Esophagus muscularis mucosa (tissue), 4 donors: ENCODE measurements around the gene USP47. TPM values are rescaled to one million over a fixed set of nuclear protein-coding genes. Genes with fewer than 3 reads are reported as not detected.

Experiments
- DNase-seq: peaks from one replicate; pipeline ENCODE4 v3.0.0-alpha.2; 2017; ENCODE audit errors: extremely low spot score
- H3K27ac ChIP-seq, 4 donors: fragments of 200-600 bp; sonication (generic); replicated peaks in 1 of 4; 1 replicate in 3 of 4; 2 replicates in 1 of 4; pipeline ENCODE4 v1.5.1; 2016 to 2019; ENCODE audit warnings: mild to moderate bottlenecking in 1 of 4
- H3K27me3 ChIP-seq, 4 donors: fragments of 200-600 bp; sonication (generic); one replicate each; pipeline versions ENCODE4 v1.5.1 to v1.6.0; 2016 to 2019
- H3K36me3 ChIP-seq, 4 donors: fragments of 200-600 bp; sonication (generic); one replicate each; pipeline ENCODE4 v1.5.1; 2016 to 2019
- H3K4me1 ChIP-seq, 4 donors: fragments of 200-600 bp; sonication (generic); one replicate each; pipeline ENCODE4 v1.5.1; 2016 to 2019
- H3K4me3 ChIP-seq, 4 donors: fragments of 200-600 bp; sonication (generic); 1 replicate in 2 of 4; 2 replicates in 2 of 4; pipeline ENCODE4 v1.5.1; 2016 to 2019; ENCODE audit warnings: mild to moderate bottlenecking in 4 of 4, moderate library complexity in 1 of 4
- H3K9me3 ChIP-seq, 4 donors: fragments of 200-600 bp; sonication (generic); 1 replicate in 3 of 4; 2 replicates in 1 of 4; pipeline ENCODE4 v1.5.1; 2016 to 2019
- EP300 ChIP-seq: sonication (generic); formaldehyde crosslinking; IDR thresholded peaks from one replicate; pipeline ENCODE4 v1.6.1; 2017; ENCODE audit warnings: antibody characterized with exemption
- POLR2A ChIP-seq: fragments of 450-650 bp; IDR thresholded peaks from one replicate; pipeline ENCODE4 v1.6.1; 2017; ENCODE audit warnings: antibody characterized with exemption, moderate library complexity, mild to moderate bottlenecking, low read depth
- POLR2AphosphoS5 ChIP-seq, 2 donors: sonication (generic); formaldehyde crosslinking; IDR thresholded peaks; one replicate each; pipeline ENCODE4 v1.6.1; 2017; ENCODE audit warnings: antibody characterized with exemption in 2 of 2
- WGBS: methylation state at CpG from one replicate; pipeline ENCODE4 v1.1.5; 2018; 5-methylcytosine and 5-hydroxymethylcytosine counted together
- intact Hi-C: fragments of 100-400 bp; cut with DNase I; formaldehyde crosslinking; loops from one replicate; pipeline ENCODE4 v1.15.1; 2023
- total RNA-seq, 4 donors: library from RNA; depleted of rRNA; stranded (reverse); fragments of >200 nt; gene quantifications; one replicate each; pipeline versions ENCODE4 v1.1.0 to v1.2.1, GENCODE V29; 2016
- TF ChIP-seq, protein P1 (sequence below), 3 experiments: fragments of 200-600 bp in 2 of 3; fragments of 450-650 bp in 1 of 3; sonication (generic) in 2 of 3; IDR thresholded peaks; one replicate each; pipeline ENCODE4 v1.5.1; 2017 to 2019; ENCODE audit warnings: antibody characterized with exemption in 3 of 3, mild to moderate bottlenecking in 2 of 3, moderate library complexity in 1 of 3

USP47 gene
- total RNA-seq, 4 donors from 2014 or later, result 86.2 to 112 (median 96.5) TPM

DNA sequence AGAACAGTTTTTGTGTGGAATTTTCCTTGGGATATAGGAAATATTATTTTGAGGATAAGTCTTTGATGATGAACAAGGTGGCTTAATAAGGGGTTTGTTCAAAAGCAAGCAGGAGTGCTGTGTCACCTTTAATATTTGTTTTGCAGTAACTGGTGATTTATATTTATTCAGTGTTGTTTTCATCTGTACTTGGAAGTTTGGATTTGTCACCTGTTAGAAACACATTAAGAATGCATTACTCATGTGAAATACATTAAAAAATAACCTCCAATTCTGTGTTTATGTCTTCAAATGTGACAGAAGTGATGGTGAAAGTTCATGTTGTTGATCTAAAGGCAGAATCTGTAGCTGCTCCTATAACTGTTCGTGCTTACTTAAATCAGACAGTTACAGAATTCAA lies 96.2 kb downstream of the USP47 start:
- Histone ChIP-seq H3K36me3 (peaks cover 10 to 81% (median 64%) of the 10 kb centered on the region in 4 donors), H3K4me3 (no peak overlapping the region), H3K4me1 (peaks cover 0 to 5% (median 0%) of the 10 kb centered on the region in 4 donors), H3K9me3 (no peaks in the 10 kb centered on the region), H3K27ac (no peak overlapping the region), H3K27me3 (no peaks in the 10 kb centered on the region)
- TF ChIP-seq EP300, result no peak
- TF ChIP-seq, protein P1, sequence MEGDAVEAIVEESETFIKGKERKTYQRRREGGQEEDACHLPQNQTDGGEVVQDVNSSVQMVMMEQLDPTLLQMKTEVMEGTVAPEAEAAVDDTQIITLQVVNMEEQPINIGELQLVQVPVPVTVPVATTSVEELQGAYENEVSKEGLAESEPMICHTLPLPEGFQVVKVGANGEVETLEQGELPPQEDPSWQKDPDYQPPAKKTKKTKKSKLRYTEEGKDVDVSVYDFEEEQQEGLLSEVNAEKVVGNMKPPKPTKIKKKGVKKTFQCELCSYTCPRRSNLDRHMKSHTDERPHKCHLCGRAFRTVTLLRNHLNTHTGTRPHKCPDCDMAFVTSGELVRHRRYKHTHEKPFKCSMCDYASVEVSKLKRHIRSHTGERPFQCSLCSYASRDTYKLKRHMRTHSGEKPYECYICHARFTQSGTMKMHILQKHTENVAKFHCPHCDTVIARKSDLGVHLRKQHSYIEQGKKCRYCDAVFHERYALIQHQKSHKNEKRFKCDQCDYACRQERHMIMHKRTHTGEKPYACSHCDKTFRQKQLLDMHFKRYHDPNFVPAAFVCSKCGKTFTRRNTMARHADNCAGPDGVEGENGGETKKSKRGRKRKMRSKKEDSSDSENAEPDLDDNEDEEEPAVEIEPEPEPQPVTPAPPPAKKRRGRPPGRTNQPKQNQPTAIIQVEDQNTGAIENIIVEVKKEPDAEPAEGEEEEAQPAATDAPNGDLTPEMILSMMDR (IDR thresholded peaks at IDR 0.05), result no peak
- TF ChIP-seq POLR2A, result no peak
- no peak for TF ChIP-seq POLR2AphosphoS5 (IDR thresholded peaks at IDR 0.05)
- DNase-seq, result no peak
- WGBS, result 85% methylated on average over 1 of the region's 1 CpG
- intact Hi-C loops, result no loop called here

DNA sequence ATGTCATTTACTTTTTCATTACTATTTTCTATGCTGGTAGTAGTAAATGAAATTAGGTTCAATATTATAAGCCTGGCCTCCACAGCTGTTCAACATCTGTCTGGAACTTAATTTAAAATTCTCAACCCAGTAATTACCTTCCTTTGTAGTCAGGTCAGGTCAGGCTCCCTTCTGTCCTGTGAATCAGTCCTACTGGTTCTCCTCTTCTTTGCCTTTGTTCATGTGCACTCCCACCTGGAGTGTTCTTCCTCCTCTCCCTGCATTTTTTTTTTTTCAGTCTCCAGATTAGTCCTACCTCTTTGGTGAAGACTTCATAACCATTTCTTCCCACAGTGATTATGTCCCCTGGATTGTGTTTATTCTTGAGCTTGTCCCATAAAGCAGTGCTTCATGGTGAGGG lies 98.8 kb downstream of the USP47 start:
- Histone ChIP-seq H3K4me3 (no peak overlapping the region), H3K9me3 (no peaks in the 10 kb centered on the region), H3K36me3 (peaks cover 12 to 80% (median 62%) of the 10 kb centered on the region in 4 donors), H3K27ac (no peak overlapping the region), H3K4me1 (no peaks in the 10 kb centered on the region), H3K27me3 (no peaks in the 10 kb centered on the region)
- intact Hi-C loops, result no loop called here
- no peak for DNase-seq
- TF ChIP-seq POLR2A (no peak), POLR2AphosphoS5 (IDR thresholded peaks at IDR 0.05) (no peak), EP300 (no peak)
- TF ChIP-seq, protein P1 (IDR thresholded peaks at IDR 0.05), result no peak

DNA sequence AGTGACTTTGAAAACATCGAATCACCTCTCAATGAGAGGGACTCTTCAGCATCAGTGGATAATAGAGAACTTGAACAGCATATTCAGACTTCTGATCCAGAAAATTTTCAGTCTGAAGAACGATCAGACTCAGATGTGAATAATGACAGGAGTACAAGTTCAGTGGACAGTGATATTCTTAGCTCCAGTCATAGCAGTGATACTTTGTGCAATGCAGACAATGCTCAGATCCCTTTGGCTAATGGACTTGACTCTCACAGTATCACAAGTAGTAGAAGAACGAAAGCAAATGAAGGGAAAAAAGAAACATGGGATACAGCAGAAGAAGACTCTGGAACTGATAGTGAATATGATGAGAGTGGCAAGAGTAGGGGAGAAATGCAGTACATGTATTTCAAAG lies 100.9 kb downstream of the USP47 start:
- no peak overlapping the region for H3K4me3 ChIP-seq
- H3K27me3 ChIP-seq, result no peaks in the 10 kb centered on the region
- intact Hi-C loops, result no loop called here
- H3K4me1 ChIP-seq, result no peaks in the 10 kb centered on the region
- no peaks in the 10 kb centered on the region for H3K9me3 ChIP-seq
- no peak for DNase-seq
- TF ChIP-seq EP300, result no peak
- H3K36me3 ChIP-seq, result peaks cover 12 to 89% (median 53%) of the 10 kb centered on the region in 4 donors
- no peak overlapping the region for H3K27ac ChIP-seq
- 86% methylated on average over 3 of the region's 3 CpGs for WGBS

DNA sequence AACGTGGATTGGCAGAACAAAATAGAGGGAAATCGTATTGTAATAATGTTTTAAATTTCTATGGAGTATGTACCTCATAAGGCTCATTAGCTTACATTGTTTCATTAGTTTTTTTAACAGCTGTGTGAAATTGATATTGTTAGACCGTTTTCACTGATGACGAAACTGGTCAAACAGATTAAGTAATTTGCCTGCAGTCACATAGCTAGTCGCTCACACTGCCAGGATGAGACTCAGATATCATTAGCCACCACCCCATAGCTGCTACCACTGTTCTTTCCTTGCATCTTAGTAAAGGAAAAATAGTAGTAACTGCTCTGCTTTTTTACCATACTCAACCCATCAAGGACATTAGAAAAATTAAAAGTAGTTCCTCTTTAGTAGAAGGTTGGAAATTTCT lies 102.7 kb downstream of the USP47 start:
- Histone ChIP-seq H3K9me3 (no peaks in the 10 kb centered on the region), H3K4me1 (peaks cover 0 to 4% (median 0%) of the 10 kb centered on the region in 4 donors), H3K27ac (no peak overlapping the region), H3K36me3 (peaks cover 6 to 87% (median 42%) of the 10 kb centered on the region in 4 donors), H3K27me3 (no peaks in the 10 kb centered on the region), H3K4me3 (no peak overlapping the region)
- intact Hi-C loops, result no loop called here
- no peak for DNase-seq
- 87% methylated on average over 5 of the region's 5 CpGs for WGBS
- TF ChIP-seq POLR2A, result no peak
- no peak for TF ChIP-seq EP300

DNA sequence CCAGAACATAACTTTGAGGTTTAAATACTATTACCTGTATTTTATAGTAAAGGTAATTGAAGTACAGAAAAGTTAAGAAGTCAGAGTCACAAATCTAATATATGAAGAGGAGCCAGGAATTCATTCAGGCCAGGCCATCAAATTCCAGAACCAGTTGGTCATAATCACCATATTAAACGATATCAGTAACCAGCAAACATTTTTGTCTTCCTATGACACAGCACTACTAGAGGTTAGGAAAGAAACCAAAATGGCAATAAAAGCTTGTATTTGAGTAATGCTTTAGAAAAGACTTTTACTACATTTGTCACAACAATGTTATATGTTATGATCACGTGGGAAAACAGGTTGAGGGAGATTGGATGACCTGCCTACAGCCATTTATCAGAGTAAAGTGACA lies 104.4 kb downstream of the USP47 start:
- Histone ChIP-seq H3K4me1 (peaks cover 0 to 4% (median 0%) of the 10 kb centered on the region in 4 donors), H3K4me3 (no peak overlapping the region), H3K27me3 (no peaks in the 10 kb centered on the region), H3K9me3 (no peaks in the 10 kb centered on the region), H3K36me3 (peaks cover 6 to 90% (median 45%) of the 10 kb centered on the region in 4 donors), H3K27ac (no peak overlapping the region)
- 68% methylated on average over 2 of the region's 2 CpGs for WGBS
- intact Hi-C loops, result no loop called here
- TF ChIP-seq POLR2AphosphoS5 (IDR thresholded peaks at IDR 0.05) (no peak), POLR2A (no peak), EP300 (no peak)
- TF ChIP-seq, protein P1 (IDR thresholded peaks at IDR 0.05), result no peak
- DNase-seq, result no peak

DNA sequence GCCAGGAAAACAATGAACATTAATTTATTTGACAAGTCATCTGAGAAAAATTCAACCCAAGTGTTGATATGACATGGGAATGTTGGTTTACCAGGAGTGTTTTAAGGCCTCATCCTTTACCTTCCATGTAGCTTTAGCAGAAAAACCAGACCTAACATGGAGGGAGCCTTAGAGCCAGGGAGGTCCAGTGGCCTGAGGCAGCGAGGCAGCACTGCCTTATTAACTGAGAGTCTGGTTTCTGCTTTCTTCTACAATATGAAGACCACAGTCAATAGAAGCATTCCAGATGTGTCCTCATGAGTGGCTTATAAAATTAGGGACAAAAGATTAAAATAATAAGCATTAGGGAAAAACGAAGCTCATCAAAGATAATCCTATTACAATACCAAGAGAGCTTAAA lies 105.1 kb downstream of the USP47 start:
- Histone ChIP-seq H3K27me3 (no peaks in the 10 kb centered on the region), H3K27ac (no peak overlapping the region), H3K4me1 (peaks cover 0 to 4% (median 0%) of the 10 kb centered on the region in 4 donors), H3K36me3 (peaks cover 6 to 92% (median 44%) of the 10 kb centered on the region in 4 donors), H3K4me3 (no peak overlapping the region), H3K9me3 (no peaks in the 10 kb centered on the region)
- DNase-seq, result no peak
- TF ChIP-seq, protein P1 (IDR thresholded peaks at IDR 0.05), result no peak
- no peak for TF ChIP-seq EP300
- TF ChIP-seq POLR2A, result no peak
- no peak for TF ChIP-seq POLR2AphosphoS5 (IDR thresholded peaks at IDR 0.05)
- WGBS, result 95% methylated on average over 2 of the region's 2 CpGs
- intact Hi-C loops, result no loop called here
